GM23338 (cell line): Measurements from ENCODE around the gene B3GNT3. TPM values are rescaled to one million over a fixed set of nuclear protein-coding genes. Genes with fewer than 3 reads are reported as not detected.

Source experiments
- ATAC-seq: fragments of 200-7000 bp; cut with Tn5 transposase; 3 replicates; pipeline ENCODE4 v1.9.1; 2020
- DNase-seq: peaks from one replicate; pipeline ENCODE4 v3.0.0-alpha.2; 2015; ENCODE audit warnings: low spot score
- H2AFZ ChIP-seq: fragments of 200-600 bp; sonication (generic); 2 replicates; pipeline ENCODE4 v1.8.0; 2016; ENCODE audit warnings: antibody characterized with exemption, mild to moderate bottlenecking, moderate library complexity
- H3F3A ChIP-seq: fragments of 200-600 bp; sonication (generic); replicated peaks from 2 replicates; pipeline ENCODE4 v1.8.0; 2017; ENCODE audit warnings: antibody characterized with exemption, mixed run types, low read depth
- H3K27ac ChIP-seq: fragments of 200-600 bp; sonication (generic); 2 replicates; pipeline ENCODE4 v1.6.1; 2016; ENCODE audit warnings: low read depth
- H3K27me3 ChIP-seq: fragments of 200-600 bp; sonication (generic); 2 replicates; pipeline ENCODE4 v1.8.0; 2016; ENCODE audit warnings: mild to moderate bottlenecking, mixed run types, moderate library complexity; ENCODE audit not compliant: insufficient read depth
- H3K36me3 ChIP-seq: fragments of 200-600 bp; sonication (generic); 2 replicates; pipeline ENCODE4 v1.8.0; 2016; ENCODE audit warnings: mild to moderate bottlenecking; ENCODE audit not compliant: insufficient read depth
- H3K4me1 ChIP-seq: fragments of 200-600 bp; sonication (generic); 2 replicates; pipeline ENCODE4 v1.8.0; 2016; ENCODE audit warnings: mild to moderate bottlenecking, moderate library complexity; ENCODE audit not compliant: insufficient read depth
- H3K4me2 ChIP-seq: fragments of 200-600 bp; sonication (generic); 2 replicates; pipeline ENCODE4 v1.7.1; 2017; ENCODE audit warnings: mixed run types
- H3K4me3 ChIP-seq: fragments of 200-600 bp; sonication (generic); 2 replicates; pipeline ENCODE4 v1.6.1; 2016; ENCODE audit warnings: mixed run types
- H3K79me2 ChIP-seq: fragments of 200-600 bp; sonication (generic); replicated peaks from 2 replicates; pipeline ENCODE4 v1.8.0; 2017; ENCODE audit warnings: mild to moderate bottlenecking; ENCODE audit not compliant: insufficient read depth
- H3K9me2 ChIP-seq: fragments of 200-600 bp; sonication (generic); 2 replicates; pipeline ENCODE4 v1.8.0; 2017; ENCODE audit not compliant: insufficient read depth
- H4K20me1 ChIP-seq: fragments of 200-600 bp; sonication (generic); replicated peaks from 2 replicates; pipeline ENCODE4 v1.8.0; 2017; ENCODE audit warnings: mild to moderate bottlenecking; ENCODE audit not compliant: insufficient read depth
- H3K27ac Mint-ChIP-seq: 2 replicates; pipeline ENCODE4 v1.8.0; 2020; ENCODE audit warnings: inconsistent platforms, mild to moderate bottlenecking, moderate library complexity, mixed read lengths
- H3K27me3 Mint-ChIP-seq: 3 replicates; pipeline ENCODE4 v1.8.0; 2022; ENCODE audit warnings: low read depth, mild to moderate bottlenecking, moderate library complexity, mixed read lengths, inconsistent platforms; ENCODE audit not compliant: insufficient read depth, poor library complexity
- H3K36me3 Mint-ChIP-seq: 3 replicates; pipeline ENCODE4 v1.8.0; 2021; ENCODE audit warnings: low read depth, mild to moderate bottlenecking, inconsistent platforms, moderate library complexity, mixed read lengths
- H3K4me1 Mint-ChIP-seq: 3 replicates; pipeline ENCODE4 v1.8.0; 2020; ENCODE audit warnings: mild to moderate bottlenecking, inconsistent platforms, mixed read lengths
- H3K4me3 Mint-ChIP-seq: 3 replicates; pipeline ENCODE4 v1.8.0; 2021; ENCODE audit warnings: moderate library complexity, mild to moderate bottlenecking, inconsistent platforms, mixed read lengths
- H3K9me3 Mint-ChIP-seq: 3 replicates; pipeline ENCODE4 v1.8.0; 2020; ENCODE audit warnings: moderate library complexity, mild to moderate bottlenecking, inconsistent platforms, mixed read lengths
- CREB1 ChIP-seq: fragments of 250-450 bp; sonication (Bioruptor Pico); IDR thresholded peaks from 2 replicates; pipeline ENCODE4 v1.5.0; 2020; ENCODE audit warnings: low read depth, mild to moderate bottlenecking, moderate library complexity
- polyA plus RNA-seq: library from polyadenylated mRNA; unstranded; fragments of >200 nt; fragmentation: Nextera tagmentation; extraction: Ambion mirVana; gene quantifications from 2 replicates; pipeline ENCODE4 v1.2.1, GENCODE V29; 2016
- total RNA-seq: library from RNA; depleted of rRNA; stranded (reverse); fragments of >200 nt; shearing (Covaris generic); gene quantifications from 2 replicates; pipeline ENCODE4 v1.2.3, GENCODE V29; 2014
- TF ChIP-seq, protein P1 (sequence below): fragments of 250-450 bp; sonication (Bioruptor Pico); IDR thresholded peaks from 2 replicates; pipeline ENCODE4 v1.5.0; 2020; ENCODE audit warnings: mild to moderate bottlenecking, moderate library complexity
- TF ChIP-seq, protein P2 (sequence below), 2 experiments: fragments of 200-600 bp in 1 of 2; sonication (generic) in 1 of 2; conservative IDR thresholded peaks; 2 replicates each; pipeline versions ENCODE4 v1.5.1 to v1.6.1; 2016 to 2017; ENCODE audit warnings: antibody characterized with exemption in 2 of 2, low read depth in 2 of 2, mild to moderate bottlenecking in 2 of 2, moderate library complexity in 1 of 2

The B3GNT3 gene
- total and polyA plus RNA-seq, 2 experiments from 2014 or later = 0.99 to 1.9 TPM

DNA sequence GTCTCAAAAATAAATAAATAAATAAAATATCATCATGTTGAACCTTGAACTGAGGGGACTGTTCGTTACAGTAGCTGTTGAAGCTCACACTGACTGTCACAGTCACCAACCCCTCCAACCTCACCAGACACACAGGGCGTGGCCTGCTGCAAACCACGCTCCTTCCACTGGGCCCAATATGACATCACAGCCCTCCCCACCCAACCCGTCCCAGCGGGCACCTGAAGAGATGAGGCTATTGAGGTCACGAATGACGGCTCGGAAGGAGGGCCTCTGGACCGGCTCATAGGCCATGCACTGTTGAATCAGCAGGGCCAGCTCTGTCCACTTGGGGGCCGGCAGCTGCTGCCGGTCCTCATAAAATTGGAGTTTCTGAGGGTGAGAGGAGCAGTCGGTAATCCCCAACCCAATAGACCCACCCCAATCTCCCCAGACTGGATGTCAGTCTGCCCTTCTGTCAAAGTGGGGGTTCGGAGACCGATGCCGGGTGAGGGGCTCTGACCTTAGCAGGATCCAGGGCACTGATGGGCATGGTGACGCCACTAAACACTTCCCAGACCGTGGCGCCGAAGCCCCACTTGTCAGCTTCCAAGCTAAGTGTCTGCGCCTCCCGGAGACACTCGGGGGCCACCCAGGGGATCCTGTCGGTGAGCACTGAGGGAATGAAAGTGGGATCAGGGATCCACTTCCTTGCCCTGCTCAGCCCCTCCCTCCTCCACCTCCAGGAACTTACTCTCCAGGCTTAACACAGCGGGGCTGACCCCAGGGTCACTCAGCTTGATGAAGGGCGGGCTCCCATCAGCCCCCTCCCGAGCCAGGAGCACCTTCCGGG, 39.6 kb downstream of the B3GNT3 start:
- H3K27ac ChIP-seq = no peak overlapping the region
- Mint-ChIP-seq H3K27ac (no peak overlapping the region), H3K27me3 (peaks cover 17% of the 10 kb centered on the region), H3K4me3 (no peak overlapping the region), H3K36me3 (no peaks in the 10 kb centered on the region; the same call in 2 of the 3 replicates), H3K9me3 (no peaks in the 10 kb centered on the region), H3K4me1 (peaks cover 16% of the 10 kb centered on the region)
- H4K20me1 ChIP-seq = no peaks in the 10 kb centered on the region
- H2AFZ ChIP-seq = no peak overlapping the region
- H3K79me2 ChIP-seq = no peaks in the 10 kb centered on the region
- peaks cover 8% of the 10 kb centered on the region for H3F3A ChIP-seq
- ATAC-seq (peak; percentile 2; the same call in 2 of the 3 replicates), DNase-seq (peak; percentile 74)
- peak; percentile 22; the same call in 1 of the 2 replicates for TF ChIP-seq CREB1 (CRISPR knock-in tag)
- TF ChIP-seq, protein P1, sequence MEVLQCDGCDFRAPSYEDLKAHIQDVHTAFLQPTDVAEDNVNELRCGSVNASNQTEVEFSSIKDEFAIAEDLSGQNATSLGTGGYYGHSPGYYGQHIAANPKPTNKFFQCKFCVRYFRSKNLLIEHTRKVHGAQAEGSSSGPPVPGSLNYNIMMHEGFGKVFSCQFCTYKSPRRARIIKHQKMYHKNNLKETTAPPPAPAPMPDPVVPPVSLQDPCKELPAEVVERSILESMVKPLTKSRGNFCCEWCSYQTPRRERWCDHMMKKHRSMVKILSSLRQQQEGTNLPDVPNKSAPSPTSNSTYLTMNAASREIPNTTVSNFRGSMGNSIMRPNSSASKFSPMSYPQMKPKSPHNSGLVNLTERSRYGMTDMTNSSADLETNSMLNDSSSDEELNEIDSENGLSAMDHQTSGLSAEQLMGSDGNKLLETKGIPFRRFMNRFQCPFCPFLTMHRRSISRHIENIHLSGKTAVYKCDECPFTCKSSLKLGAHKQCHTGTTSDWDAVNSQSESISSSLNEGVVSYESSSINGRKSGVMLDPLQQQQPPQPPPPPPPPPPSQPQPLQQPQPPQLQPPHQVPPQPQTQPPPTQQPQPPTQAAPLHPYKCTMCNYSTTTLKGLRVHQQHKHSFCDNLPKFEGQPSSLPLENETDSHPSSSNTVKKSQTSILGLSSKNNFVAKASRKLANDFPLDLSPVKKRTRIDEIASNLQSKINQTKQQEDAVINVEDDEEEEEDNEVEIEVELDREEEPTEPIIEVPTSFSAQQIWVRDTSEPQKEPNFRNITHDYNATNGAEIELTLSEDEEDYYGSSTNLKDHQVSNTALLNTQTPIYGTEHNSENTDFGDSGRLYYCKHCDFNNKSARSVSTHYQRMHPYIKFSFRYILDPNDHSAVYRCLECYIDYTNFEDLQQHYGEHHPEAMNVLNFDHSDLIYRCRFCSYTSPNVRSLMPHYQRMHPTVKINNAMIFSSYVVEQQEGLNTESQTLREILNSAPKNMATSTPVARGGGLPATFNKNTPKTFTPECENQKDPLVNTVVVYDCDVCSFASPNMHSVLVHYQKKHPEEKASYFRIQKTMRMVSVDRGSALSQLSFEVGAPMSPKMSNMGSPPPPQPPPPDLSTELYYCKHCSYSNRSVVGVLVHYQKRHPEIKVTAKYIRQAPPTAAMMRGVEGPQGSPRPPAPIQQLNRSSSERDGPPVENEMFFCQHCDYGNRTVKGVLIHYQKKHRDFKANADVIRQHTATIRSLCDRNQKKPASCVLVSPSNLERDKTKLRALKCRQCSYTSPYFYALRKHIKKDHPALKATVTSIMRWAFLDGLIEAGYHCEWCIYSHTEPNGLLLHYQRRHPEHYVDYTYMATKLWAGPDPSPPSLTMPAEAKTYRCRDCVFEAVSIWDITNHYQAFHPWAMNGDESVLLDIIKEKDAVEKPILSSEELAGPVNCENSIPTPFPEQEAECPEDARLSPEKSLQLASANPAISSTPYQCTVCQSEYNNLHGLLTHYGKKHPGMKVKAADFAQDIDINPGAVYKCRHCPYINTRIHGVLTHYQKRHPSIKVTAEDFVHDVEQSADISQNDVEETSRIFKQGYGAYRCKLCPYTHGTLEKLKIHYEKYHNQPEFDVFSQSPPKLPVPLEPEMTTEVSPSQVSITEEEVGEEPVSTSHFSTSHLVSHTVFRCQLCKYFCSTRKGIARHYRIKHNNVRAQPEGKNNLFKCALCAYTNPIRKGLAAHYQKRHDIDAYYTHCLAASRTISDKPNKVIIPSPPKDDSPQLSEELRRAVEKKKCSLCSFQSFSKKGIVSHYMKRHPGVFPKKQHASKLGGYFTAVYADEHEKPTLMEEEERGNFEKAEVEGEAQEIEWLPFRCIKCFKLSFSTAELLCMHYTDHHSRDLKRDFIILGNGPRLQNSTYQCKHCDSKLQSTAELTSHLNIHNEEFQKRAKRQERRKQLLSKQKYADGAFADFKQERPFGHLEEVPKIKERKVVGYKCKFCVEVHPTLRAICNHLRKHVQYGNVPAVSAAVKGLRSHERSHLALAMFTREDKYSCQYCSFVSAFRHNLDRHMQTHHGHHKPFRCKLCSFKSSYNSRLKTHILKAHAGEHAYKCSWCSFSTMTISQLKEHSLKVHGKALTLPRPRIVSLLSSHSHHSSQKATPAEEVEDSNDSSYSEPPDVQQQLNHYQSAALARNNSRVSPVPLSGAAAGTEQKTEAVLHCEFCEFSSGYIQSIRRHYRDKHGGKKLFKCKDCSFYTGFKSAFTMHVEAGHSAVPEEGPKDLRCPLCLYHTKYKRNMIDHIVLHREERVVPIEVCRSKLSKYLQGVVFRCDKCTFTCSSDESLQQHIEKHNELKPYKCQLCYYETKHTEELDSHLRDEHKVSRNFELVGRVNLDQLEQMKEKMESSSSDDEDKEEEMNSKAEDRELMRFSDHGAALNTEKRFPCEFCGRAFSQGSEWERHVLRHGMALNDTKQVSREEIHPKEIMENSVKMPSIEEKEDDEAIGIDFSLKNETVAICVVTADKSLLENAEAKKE = no peak
- TF ChIP-seq, protein P2, sequence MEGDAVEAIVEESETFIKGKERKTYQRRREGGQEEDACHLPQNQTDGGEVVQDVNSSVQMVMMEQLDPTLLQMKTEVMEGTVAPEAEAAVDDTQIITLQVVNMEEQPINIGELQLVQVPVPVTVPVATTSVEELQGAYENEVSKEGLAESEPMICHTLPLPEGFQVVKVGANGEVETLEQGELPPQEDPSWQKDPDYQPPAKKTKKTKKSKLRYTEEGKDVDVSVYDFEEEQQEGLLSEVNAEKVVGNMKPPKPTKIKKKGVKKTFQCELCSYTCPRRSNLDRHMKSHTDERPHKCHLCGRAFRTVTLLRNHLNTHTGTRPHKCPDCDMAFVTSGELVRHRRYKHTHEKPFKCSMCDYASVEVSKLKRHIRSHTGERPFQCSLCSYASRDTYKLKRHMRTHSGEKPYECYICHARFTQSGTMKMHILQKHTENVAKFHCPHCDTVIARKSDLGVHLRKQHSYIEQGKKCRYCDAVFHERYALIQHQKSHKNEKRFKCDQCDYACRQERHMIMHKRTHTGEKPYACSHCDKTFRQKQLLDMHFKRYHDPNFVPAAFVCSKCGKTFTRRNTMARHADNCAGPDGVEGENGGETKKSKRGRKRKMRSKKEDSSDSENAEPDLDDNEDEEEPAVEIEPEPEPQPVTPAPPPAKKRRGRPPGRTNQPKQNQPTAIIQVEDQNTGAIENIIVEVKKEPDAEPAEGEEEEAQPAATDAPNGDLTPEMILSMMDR (conservative IDR thresholded peaks at IDR 0.05; ENCODE audit: low read depth in 2 of 2) = peak; percentile 22 to 37
- no peak overlapping the region for H3K4me3 ChIP-seq
- H3K4me2 ChIP-seq = no peak overlapping the region
- H3K9me2 ChIP-seq = no peaks in the 10 kb centered on the region
- no peaks in the 10 kb centered on the region for H3K36me3 ChIP-seq
- 0 out of 2 replicates have a peak, but pooled peaks cover 6% of the 10 kb centered on the region for H3K27me3 ChIP-seq
- H3K4me1 ChIP-seq = peaks cover 8% of the 10 kb centered on the region; the same call in 1 of the 2 replicates
